ENCODE measurements around the gene DOHH.

DNA sequence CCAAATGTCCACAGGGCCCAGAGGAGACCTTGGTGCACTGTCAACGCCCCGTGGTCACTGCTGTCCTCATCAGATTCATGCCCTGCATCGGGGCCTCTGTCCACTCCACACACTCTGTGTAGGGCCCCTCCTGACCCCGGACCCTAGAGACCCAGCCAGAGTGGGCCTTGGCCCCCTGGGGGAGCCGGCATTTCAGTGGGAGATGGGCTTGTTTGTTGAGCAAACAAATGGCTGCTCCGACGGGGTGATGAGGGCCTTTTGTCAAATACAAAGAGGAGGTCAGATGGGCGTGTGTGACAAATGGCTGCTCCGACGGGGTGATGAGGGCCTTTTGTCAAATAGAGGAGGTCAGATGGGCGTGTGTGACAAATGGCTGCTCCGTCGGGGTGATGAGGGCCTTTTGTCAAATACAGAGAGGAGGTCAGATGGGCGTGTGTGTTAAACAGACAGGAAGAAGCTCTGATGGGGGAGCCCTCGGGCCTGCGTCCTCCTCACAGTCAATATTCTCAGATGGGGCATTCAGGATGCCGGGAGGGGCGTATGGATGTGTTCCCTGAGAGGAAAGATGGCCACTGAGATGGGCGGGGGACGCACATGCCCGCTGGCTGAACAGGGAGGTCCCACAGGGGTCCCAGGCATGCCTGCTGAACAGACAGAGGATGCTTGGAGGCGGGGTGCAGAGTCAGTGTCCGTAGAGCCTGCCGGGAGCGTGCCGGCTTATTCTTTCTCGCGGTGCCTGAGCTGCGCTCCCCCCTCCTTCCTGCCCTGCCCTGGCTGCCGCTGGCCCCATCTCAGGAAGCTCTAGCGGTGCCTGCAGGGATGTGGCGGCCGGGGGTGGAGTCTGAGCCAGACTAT, 56.4 kb downstream of the DOHH start:
- TF ChIP-seq CTCF (IDR thresholded peaks at IDR 0.05 in 4 of 5, conservative IDR thresholded peaks at IDR 0.05 in 1 of 5) (no peak), POLR2A (IDR thresholded peaks at IDR 0.05) (no peak)

Data from gastrocnemius medialis (tissue), 4 donors.